GM18858 (cell line): Measurements from ENCODE around the gene GTF2I.
"Not testable (repeated sequence)": the region's sequence is repeated elsewhere in the genome, so short reads cannot be mapped to it uniquely, and the experiment has no call there.

Experiments used
- ATAC-seq: cut with Tn5 transposase; IDR thresholded peaks from one replicate; pipeline ENCODE4 v1.9.1; 2021; ENCODE audit not compliant: unreplicated experiment

GTF2I gene

DNA sequence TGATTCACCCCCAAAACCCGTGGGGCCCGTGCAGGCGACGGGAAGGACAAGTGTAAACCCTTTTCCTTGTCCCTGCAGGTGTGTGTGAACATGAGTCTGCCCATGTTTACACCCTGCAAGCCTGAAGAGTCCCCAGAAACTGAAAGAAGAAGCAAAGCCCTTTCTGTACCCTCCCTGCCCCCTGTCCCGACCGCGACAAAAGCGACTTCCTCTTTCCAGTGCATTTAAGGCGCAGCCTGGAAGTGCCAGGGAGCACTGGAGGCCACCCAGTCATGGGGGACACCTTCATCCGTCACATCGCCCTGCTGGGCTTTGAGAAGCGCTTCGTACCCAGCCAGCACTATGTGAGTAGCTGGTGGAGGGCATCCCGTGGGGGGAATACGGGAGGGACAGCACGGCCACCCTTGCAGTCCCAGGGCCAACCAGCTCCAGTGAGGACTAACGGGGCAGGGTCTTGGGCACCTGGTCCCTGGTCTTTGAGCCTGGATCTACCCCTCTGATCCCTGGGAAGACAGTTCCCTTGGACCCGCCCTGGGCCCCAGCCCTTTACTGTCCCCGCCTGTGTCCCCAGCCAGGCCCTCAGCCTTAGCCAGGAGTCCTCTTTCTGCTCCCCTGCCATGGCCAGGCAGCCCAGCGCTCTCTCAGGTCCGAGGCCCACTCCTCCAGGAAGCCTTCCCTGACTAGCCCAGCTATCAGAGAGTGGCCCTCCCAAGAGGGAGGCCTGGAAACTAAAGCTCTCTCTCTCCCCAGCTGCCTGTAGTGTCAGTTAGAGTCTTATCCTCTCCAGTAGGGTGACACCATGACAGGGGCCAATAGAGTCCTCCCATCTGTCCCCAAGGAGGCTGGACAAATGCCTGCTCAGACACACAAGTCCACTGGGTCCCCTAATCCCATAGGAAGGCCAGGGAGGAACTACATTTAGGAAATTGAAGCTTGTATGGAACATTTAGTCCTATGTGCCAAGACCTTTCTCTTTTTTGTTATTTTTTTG lies 116.5 kb downstream of the GTF2I start, which contains the start of gene NCF1:
Gene NCF1 (plus strand): TSS at position 252 of the 991 bp plus-strand sequence. CDS start 21 bp downstream, at position 273.
- peak; percentile 71 for ATAC-seq

- peak; percentile 41 for ATAC-seq
Observed at GRCh38 chr7:74775111-74775510, 117.6 kb downstream of the GTF2I start.

GRCh38 chr7:74779053-74779452 lies 121.5 kb downstream of the GTF2I start:
- ATAC-seq, result not testable (repeated sequence)

DNA sequence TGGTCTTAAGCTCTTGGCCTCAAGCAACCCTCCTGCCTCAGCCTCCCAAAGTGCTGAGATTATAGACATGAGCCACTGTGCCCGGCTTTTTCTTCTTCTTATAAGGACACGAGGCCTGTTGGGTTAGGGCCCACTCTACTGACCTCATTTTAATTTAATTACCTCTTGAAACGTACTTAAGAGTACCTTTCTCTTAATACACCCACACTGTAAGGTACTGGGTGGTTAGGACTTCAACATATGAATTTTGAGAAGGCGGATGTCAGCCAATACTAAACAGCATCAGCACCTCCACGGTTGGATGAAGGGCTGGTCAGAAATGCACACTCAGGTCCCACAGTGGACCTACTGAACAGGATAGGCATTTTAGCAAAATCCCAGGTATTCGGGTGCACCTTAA lies 124.2 kb downstream of the GTF2I start:
- not testable (repeated sequence) for ATAC-seq

DNA sequence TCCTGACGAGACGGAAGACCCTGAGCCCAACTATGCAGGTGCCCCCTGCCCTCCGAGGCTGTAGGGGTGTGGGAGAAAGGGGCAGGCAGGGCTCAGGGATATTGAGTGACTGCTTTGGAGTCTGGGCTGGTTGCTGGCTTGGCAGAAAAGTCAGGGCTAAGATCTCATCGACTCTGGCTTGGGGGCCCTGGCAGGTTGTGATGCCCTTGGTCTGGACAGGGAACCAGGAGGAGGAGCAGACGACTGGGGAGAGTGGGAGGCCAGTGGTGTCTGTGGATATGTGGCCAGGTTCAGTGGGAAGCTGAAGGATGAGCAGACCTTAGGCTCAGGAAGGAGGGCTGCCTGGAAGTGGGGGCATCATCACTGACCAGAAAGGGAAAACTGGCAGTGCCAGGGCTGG lies 126.1 kb downstream of the GTF2I start:
- not testable (repeated sequence) for ATAC-seq

DNA sequence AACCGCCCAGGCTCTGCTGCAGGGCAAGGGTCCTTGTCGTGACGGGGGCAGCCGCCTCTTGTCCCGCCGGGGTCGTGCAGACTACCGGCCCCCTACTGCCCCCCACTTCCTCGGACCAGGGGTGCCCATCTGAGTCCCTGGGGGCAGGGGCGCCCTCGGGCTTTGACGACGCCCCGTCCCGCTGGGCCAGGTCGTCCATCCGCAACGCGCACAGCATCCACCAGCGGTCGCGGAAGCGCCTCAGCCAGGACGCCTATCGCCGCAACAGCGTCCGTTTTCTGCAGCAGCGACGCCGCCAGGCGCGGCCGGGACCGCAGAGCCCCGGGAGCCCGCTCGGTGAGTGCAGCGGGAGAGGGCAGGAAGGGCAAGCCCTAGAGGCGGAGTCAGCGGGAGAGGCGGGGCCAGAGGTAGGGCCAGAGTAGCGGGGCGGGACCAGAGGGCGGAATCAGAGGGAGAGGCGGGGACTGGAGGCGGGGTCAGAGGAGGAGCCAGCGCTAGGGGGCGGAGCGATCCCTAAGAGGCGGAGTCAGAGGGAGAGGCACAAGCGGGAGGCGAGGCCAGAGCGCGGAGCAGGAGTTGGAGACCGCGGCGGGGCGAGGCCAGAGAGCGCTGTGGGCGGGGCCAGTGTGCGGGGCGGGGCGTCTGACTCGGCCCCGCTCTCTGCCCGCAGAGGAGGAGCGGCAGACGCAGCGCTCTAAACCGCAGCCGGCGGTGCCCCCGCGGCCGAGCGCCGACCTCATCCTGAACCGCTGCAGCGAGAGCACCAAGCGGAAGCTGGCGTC lies 131.0 kb downstream of the GTF2I start:
- peak; percentile 56 for ATAC-seq

GRCh38 chr7:74789200-74789736 lies 131.8 kb downstream of the GTF2I start:
- not testable (repeated sequence) for ATAC-seq

DNA sequence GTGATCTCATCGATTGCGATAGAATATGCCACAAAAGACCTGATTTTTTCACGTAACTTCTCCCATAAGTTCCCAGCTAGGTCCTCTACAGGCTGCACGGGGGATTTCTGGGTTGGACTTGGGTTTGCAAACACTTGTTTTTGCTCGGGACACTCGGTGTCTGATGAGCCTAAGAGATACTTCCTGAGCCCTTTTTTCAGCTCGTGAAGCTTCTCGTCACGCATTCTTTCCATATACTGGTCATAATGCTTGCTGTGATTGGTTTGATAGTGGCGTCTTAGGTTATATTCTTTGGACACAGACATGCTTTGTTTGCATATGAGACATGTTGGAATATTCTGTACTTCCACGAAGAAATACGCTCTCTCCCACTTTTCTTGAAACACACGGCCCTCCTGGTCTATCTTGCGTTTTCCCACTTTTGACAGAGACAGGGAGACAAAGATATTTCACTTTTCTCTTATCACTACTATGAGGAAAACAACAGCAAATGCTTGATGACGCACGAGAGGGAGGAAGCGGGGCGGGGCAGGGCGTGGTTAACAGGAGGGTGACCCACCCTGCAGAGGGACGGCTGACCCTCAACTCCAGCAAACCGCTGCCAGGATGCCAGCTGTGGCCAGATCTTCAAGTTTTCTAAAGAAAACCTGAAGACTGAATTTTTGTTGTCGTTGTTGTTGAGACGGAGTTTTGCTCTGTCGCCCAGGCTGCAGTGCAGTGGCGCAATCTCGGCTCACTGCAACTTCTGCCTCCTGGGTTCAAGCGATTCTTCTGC lies 140.5 kb downstream of the GTF2I start:
- ATAC-seq, result not testable (repeated sequence)

DNA sequence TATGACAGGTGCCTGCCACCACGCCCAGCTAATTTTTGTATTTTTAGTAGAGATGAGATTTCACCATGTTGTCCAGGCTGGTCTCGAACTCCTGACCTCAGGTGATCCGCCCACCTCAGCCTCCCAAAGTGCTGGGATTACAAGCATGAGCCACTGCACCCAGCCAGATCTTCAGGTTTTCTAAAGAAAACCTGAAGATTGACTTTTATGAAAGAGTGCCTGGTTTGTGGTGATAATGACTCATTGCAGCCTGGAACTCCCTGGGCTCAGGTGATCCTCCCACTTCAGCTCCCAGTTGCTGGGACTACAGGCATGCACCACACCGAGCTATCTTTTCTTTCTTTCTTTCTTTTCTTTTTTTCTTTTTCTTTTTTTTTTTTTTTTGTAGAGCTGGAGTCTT lies 141.1 kb downstream of the GTF2I start:
- not testable (repeated sequence) for ATAC-seq
